Fibroblast of skin of back (primary cell): Measurements from ENCODE around the gene C9orf78.
A peak's percentile ranks its signal among the peaks of the same experiment; 100 is the strongest.

ENCODE experiments used
- DNase-seq: peaks from one replicate; pipeline ENCODE4 v3.0.0-alpha.2; 2013

The C9orf78 gene

GRCh38 chr9:129839324-129840023 lies 4.4 kb upstream of the C9orf78 start:
- DNase-seq = no peak

GRCh38 chr9:129838707-129839259 lies 3.7 kb upstream of the C9orf78 start:
- peak; percentile 76 for DNase-seq

- DNase-seq = no peak
Measured at GRCh38 chr9:129836311-129837007, 1.4 kb upstream of the C9orf78 start.

GRCh38 chr9:129835860-129836223 lies 767 bp upstream of the C9orf78 start:
- DNase-seq = no peak

- DNase-seq = no peak
Measured at GRCh38 chr9:129834489-129835127, 467 bp downstream of the C9orf78 start.

- no peak for DNase-seq
Measured at GRCh38 chr9:129832982-129833381, 2.1 kb downstream of the C9orf78 start.

- DNase-seq = no peak
Measured at GRCh38 chr9:129828969-129829368, 6.1 kb downstream of the C9orf78 start.

- DNase-seq = no peak
Measured at GRCh38 chr9:129828051-129828450, 7.0 kb downstream of the C9orf78 start.

GRCh38 chr9:129826759-129827158 lies 8.3 kb downstream of the C9orf78 start:
- no peak for DNase-seq

GRCh38 chr9:129826344-129826743 lies 8.7 kb downstream of the C9orf78 start:
- no peak for DNase-seq

GRCh38 chr9:129823935-129824601 lies 11.0 kb downstream of the C9orf78 start, which contains the start of gene TOR1A:
Gene TOR1A, minus strand, starts transcription at chr9:129824136. Its CDS starts 51 bp downstream, at chr9:129824085.
- peak; percentile 92 for DNase-seq

GRCh38 chr9:129823542-129823934 lies 11.5 kb downstream of the C9orf78 start:
- DNase-seq = no peak

- DNase-seq = peak; percentile 31
Measured at GRCh38 chr9:129822898-129823541, 12.1 kb downstream of the C9orf78 start.

GRCh38 chr9:129816501-129817435 lies 18.3 kb downstream of the C9orf78 start:
- DNase-seq = no peak

- no peak for DNase-seq
Measured at GRCh38 chr9:129815278-129815677, 19.8 kb downstream of the C9orf78 start.

GRCh38 chr9:129814432-129815223 lies 20.4 kb downstream of the C9orf78 start:
- no peak for DNase-seq

- DNase-seq = no peak
Measured at GRCh38 chr9:129813661-129814060, 21.4 kb downstream of the C9orf78 start.

GRCh38 chr9:129812385-129812784 lies 22.7 kb downstream of the C9orf78 start:
- no peak for DNase-seq

GRCh38 chr9:129811967-129812363 lies 23.1 kb downstream of the C9orf78 start:
- DNase-seq = no peak

GRCh38 chr9:129810788-129811187 lies 24.3 kb downstream of the C9orf78 start:
- no peak for DNase-seq
